HG02759 (cell line): ENCODE measurements around the gene KCNT1.

Experiments used
- ATAC-seq: cut with Tn5 transposase; IDR thresholded peaks from one replicate; pipeline ENCODE4 v1.9.1; 2021; ENCODE audit warnings: mild to moderate bottlenecking, moderate library complexity; ENCODE audit not compliant: unreplicated experiment

KCNT1 gene

GRCh38 chr9:135777623-135778177 is 75.7 kb downstream of the KCNT1 start:
- no peak for ATAC-seq

- no peak for ATAC-seq
These were observed 76.4 kb downstream of the KCNT1 start for GRCh38 chr9:135778421-135778820.

GRCh38 chr9:135779571-135779970 is 77.6 kb downstream of the KCNT1 start:
- ATAC-seq, result no peak

- no peak for ATAC-seq
These were observed 78.1 kb downstream of the KCNT1 start for GRCh38 chr9:135780086-135780485.

- no peak for ATAC-seq
These were observed 78.6 kb downstream of the KCNT1 start for GRCh38 chr9:135780626-135781025.

- no peak for ATAC-seq
These were observed 81.0 kb downstream of the KCNT1 start for GRCh38 chr9:135782946-135783345.

- no peak for ATAC-seq
These were observed 81.7 kb downstream of the KCNT1 start for GRCh38 chr9:135783540-135784245.

GRCh38 chr9:135785013-135785575 is 83.1 kb downstream of the KCNT1 start:
- no peak for ATAC-seq

GRCh38 chr9:135786146-135786690 is 84.2 kb downstream of the KCNT1 start:
- ATAC-seq, result no peak

GRCh38 chr9:135787317-135787716 is 85.3 kb downstream of the KCNT1 start:
- ATAC-seq, result no peak

GRCh38 chr9:135787776-135788575 is 86.0 kb downstream of the KCNT1 start:
- no peak for ATAC-seq

- no peak for ATAC-seq
These were observed 86.8 kb downstream of the KCNT1 start for GRCh38 chr9:135788576-135789300.

GRCh38 chr9:135789838-135790291 is 87.9 kb downstream of the KCNT1 start:
- no peak for ATAC-seq

- no peak for ATAC-seq
These were observed 88.4 kb downstream of the KCNT1 start for GRCh38 chr9:135790356-135790755.

- ATAC-seq, result no peak
These were observed 88.9 kb downstream of the KCNT1 start for GRCh38 chr9:135790850-135791249.

- no peak for ATAC-seq
These were observed 89.7 kb downstream of the KCNT1 start for GRCh38 chr9:135791431-135792267.

GRCh38 chr9:135792268-135793128 is 90.5 kb downstream of the KCNT1 start:
- no peak for ATAC-seq

GRCh38 chr9:135793221-135794056 is 91.5 kb downstream of the KCNT1 start:
- no peak for ATAC-seq
